Ishikawa (cell line): ENCODE data around the gene HHAT.

Experiments used
- CEBPB ChIP-seq: IDR thresholded peaks from 2 replicates; pipeline ENCODE4 v1.6.1; 2012
- CREB1 ChIP-seq: IDR thresholded peaks from 2 replicates; pipeline ENCODE4 v1.6.1; 2012; ENCODE audit warnings: low read depth
- EGR1 ChIP-seq: IDR thresholded peaks from 2 replicates; pipeline ENCODE4 v1.6.1; 2012
- EP300 ChIP-seq: IDR thresholded peaks from 2 replicates; pipeline ENCODE4 v1.6.1; 2012; ENCODE audit warnings: borderline replicate concordance
- FOXM1 ChIP-seq: IDR thresholded peaks from 2 replicates; pipeline ENCODE4 v1.6.1; 2012; ENCODE audit warnings: low read depth, borderline replicate concordance
- NFIC ChIP-seq: IDR thresholded peaks from 2 replicates; pipeline ENCODE4 v1.6.1; 2012
- RAD21 ChIP-seq: IDR thresholded peaks from 2 replicates; pipeline ENCODE4 v1.6.1; 2012; ENCODE audit warnings: low read depth
- TAF1 ChIP-seq: IDR thresholded peaks from 2 replicates; pipeline ENCODE4 v1.6.1; 2012; ENCODE audit warnings: low read depth, mild to moderate bottlenecking
- TCF12 ChIP-seq: IDR thresholded peaks from 2 replicates; pipeline ENCODE4 v1.6.1; 2012; ENCODE audit warnings: low read depth
- TEAD4 ChIP-seq: IDR thresholded peaks from 2 replicates; pipeline ENCODE4 v1.6.1; 2012
- YY1 ChIP-seq: IDR thresholded peaks from 2 replicates; pipeline ENCODE4 v1.6.1; 2012; ENCODE audit warnings: low read depth
- ZBTB7A ChIP-seq: IDR thresholded peaks from 2 replicates; pipeline ENCODE4 v1.6.1; 2012; ENCODE audit warnings: low read depth
- TF ChIP-seq, protein P1 (sequence below): IDR thresholded peaks from 2 replicates; pipeline ENCODE4 v1.6.1; 2012
- TF ChIP-seq, protein P2 (sequence below): IDR thresholded peaks from 2 replicates; pipeline ENCODE4 v1.6.1; 2012; ENCODE audit warnings: low read depth, mild to moderate bottlenecking
- TF ChIP-seq, protein P3 (sequence below): IDR thresholded peaks from 2 replicates; pipeline ENCODE4 v1.6.1; 2012

HHAT gene

DNA sequence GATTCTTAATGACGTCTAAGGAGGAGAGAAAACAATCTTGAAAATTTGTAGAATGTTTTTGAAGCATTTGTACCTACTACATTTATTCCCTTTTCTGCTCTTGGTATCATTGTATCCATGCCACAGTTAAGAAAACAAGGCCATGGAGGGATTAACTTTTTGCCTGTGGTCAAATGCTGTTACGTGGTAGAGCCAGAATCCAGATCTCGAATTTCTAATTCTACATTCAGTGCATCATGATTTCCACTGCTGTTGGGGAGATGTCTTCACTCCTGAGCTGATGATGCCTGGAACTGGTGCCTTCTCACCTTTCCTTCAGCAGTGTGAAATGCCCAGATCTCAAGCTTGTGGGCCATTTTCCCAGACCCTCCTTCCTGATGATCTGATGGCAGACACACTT lies 175.6 kb downstream of the HHAT start:
- TF ChIP-seq EP300, result no peak
- TF ChIP-seq FOXM1, result no peak
- TF ChIP-seq CREB1, result no peak
- TF ChIP-seq CEBPB, result no peak
- TF ChIP-seq RAD21, result no peak
- TF ChIP-seq TEAD4, result no peak
- no peak for TF ChIP-seq TAF1
- TF ChIP-seq, protein P1, sequence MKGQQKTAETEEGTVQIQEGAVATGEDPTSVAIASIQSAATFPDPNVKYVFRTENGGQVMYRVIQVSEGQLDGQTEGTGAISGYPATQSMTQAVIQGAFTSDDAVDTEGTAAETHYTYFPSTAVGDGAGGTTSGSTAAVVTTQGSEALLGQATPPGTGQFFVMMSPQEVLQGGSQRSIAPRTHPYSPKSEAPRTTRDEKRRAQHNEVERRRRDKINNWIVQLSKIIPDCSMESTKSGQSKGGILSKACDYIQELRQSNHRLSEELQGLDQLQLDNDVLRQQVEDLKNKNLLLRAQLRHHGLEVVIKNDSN, result no peak
- TF ChIP-seq ZBTB7A, result no peak
- no peak for TF ChIP-seq NFIC
- no peak for TF ChIP-seq YY1
- TF ChIP-seq TCF12, result no peak

DNA sequence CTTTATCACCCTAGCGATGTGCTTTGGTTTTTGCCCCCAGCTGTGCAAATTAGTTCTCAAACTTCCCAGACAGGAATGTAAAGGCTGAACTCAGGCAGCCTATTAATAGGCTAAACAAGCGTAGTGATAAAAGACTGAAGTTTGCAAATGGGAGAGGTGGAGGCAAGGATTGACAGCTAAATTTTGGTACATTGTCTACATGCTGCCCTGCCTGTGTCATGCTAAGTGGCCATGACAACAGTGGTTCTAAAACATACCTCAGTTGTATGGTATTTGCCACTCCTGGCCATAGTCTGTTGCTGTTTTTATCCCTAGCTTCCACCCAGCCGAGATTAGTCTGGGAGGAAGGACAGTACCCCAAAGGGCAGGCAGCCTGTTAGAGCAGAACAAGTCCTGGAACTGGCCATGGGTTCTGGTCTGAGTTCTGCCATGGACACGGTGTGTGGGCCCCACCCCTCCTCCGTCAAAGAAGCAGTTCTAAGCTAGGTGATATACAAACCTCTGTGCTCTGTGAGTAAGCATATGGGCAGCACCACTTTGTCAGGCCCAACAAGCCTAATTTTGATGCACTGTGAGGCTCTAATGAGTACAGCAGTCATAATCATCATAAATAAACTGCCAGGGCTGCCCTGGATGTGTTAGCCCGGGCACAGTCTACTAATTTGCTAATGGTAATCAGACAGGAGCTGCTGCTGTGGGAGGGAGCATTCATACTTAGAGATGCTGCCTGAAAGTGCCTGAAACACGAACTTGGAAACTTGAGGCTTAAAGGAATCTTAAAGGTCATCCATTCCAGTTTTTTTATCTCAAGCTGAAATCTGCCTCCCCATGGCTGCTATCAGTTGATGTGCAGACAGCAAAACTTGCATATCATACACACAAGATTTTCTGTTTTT lies 177.1 kb downstream of the HHAT start:
- TF ChIP-seq CREB1, result no peak
- TF ChIP-seq TAF1, result no peak
- TF ChIP-seq NFIC, result no peak
- TF ChIP-seq, protein P1, result no peak
- no peak for TF ChIP-seq TCF12
- TF ChIP-seq, protein P2, sequence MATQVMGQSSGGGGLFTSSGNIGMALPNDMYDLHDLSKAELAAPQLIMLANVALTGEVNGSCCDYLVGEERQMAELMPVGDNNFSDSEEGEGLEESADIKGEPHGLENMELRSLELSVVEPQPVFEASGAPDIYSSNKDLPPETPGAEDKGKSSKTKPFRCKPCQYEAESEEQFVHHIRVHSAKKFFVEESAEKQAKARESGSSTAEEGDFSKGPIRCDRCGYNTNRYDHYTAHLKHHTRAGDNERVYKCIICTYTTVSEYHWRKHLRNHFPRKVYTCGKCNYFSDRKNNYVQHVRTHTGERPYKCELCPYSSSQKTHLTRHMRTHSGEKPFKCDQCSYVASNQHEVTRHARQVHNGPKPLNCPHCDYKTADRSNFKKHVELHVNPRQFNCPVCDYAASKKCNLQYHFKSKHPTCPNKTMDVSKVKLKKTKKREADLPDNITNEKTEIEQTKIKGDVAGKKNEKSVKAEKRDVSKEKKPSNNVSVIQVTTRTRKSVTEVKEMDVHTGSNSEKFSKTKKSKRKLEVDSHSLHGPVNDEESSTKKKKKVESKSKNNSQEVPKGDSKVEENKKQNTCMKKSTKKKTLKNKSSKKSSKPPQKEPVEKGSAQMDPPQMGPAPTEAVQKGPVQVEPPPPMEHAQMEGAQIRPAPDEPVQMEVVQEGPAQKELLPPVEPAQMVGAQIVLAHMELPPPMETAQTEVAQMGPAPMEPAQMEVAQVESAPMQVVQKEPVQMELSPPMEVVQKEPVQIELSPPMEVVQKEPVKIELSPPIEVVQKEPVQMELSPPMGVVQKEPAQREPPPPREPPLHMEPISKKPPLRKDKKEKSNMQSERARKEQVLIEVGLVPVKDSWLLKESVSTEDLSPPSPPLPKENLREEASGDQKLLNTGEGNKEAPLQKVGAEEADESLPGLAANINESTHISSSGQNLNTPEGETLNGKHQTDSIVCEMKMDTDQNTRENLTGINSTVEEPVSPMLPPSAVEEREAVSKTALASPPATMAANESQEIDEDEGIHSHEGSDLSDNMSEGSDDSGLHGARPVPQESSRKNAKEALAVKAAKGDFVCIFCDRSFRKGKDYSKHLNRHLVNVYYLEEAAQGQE, result no peak
- no peak for TF ChIP-seq FOXM1

DNA sequence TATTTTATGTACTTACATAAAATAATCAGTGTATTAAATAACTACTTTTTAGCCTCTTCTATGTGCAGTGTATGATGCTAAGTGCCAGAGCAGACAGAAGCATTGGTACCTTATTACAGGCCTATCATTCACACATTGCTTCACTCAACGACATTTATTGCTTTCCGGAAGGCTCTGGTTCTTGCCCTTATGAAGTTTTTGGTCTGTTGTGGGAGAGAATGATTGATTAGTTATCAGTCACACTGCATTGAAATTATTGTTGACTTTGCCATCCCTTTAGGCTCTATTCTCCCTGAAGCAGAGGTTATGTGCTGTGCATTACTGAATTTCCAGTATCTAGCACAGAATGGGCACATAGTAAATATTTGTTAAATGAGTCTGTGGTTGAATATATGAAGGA lies 178.0 kb downstream of the HHAT start:
- TF ChIP-seq EP300 (no peak), TAF1 (no peak), CREB1 (no peak)
- TF ChIP-seq, protein P3, sequence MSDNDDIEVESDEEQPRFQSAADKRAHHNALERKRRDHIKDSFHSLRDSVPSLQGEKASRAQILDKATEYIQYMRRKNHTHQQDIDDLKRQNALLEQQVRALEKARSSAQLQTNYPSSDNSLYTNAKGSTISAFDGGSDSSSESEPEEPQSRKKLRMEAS, result no peak

DNA sequence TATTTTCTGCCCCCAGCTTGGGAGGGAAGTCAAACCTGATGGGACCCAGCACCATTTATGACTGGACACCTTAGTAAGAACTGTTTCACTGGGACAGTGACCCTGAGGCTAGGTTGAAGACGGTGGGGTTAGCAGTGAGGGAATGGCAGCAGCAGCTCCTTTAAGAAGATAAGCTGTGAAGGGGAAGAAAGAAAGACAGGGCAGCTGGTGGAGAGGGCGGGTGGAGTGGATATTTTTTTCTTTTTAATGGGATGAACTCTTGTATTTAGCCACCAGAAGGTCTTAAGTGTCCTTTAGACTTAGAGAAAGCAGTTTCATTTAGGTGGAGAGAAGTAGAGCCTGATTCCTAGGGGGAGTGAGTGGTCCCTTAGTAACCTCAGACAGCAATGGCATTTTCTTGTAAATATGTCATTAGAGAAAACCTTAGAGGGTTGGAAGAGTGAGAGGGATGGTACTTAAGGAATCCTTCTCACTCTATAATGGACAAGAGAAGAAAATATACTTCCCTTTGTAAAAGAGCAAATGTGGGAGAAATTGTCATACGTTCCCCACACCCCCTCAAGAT lies 187.5 kb downstream of the HHAT start:
- TF ChIP-seq ZBTB7A, result no peak
- no peak for TF ChIP-seq EGR1
- no peak for TF ChIP-seq TEAD4
- TF ChIP-seq EP300, result no peak
- TF ChIP-seq CREB1, result no peak
- no peak for TF ChIP-seq YY1
- TF ChIP-seq, protein P1, result no peak
- no peak for TF ChIP-seq TCF12

DNA sequence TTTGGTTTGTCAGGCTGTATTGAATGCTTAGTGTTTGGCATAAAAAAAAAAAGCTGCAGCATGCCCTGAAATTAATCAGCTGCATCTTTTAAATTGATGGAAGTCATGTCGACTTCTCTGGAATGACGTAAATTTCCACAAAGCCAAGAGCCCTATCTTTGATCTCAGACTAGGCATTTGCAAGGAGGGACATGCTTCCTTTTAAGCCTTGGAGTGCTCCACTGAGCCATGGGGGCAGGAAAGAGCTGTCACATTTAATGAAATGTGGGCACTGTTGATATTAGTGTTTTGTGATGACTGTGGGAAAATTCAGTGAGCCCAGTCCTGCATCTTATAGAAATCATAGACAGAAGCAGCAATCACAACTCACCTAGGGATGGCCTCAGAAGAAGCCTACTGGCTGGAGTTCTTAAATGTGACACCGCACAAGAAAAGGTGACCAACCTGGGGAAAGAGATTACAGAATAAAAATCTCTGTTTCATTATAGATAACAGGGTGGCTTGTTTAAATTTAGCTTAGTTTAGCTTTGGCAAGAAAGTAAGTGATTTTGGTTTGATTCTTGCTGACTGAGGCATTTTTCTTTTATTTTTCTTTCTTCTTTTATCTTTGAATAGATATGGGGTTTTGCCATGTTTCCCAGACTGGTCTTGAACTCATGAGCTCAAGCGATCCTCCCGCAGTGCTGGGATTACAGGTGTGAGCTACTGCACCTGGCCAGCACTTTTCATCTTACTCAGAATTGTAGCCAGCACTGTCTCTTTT lies 188.2 kb downstream of the HHAT start:
- TF ChIP-seq, protein P1, result no peak
- TF ChIP-seq TAF1 (no peak), ZBTB7A (no peak), CREB1 (no peak), NFIC (no peak), RAD21 (no peak), YY1 (no peak), EGR1 (no peak), FOXM1 (no peak), EP300 (no peak), TEAD4 (no peak), CEBPB (no peak), TCF12 (no peak)
- TF ChIP-seq, protein P3, result no peak
- TF ChIP-seq, protein P2, result no peak
